H9 (cell line): Measurements from ENCODE around the gene UNC80. TPM values are rescaled to one million over a fixed set of nuclear protein-coding genes. Genes with fewer than 3 reads are reported as not detected.

Source experiments
- DNase-seq: peaks from one replicate; pipeline ENCODE4 v3.0.0-alpha.2; 2017
- H2AFZ ChIP-seq: one replicate; pipeline ENCODE4 v1.6.1; 2013; ENCODE audit warnings: mild to moderate bottlenecking, low read length, control low read depth, moderate library complexity
- H2AK5ac ChIP-seq: 2 replicates; pipeline ENCODE4 v1.6.1; 2013; ENCODE audit warnings: low read length, control low read depth, mixed read lengths; ENCODE audit not compliant: insufficient read length
- H2BK120ac ChIP-seq: one replicate; pipeline ENCODE4 v1.6.1; 2013; ENCODE audit warnings: low read depth, mild to moderate bottlenecking, low read length, control low read depth, inconsistent platforms; ENCODE audit not compliant: poor library complexity, severe bottlenecking
- H2BK12ac ChIP-seq: 2 replicates; pipeline ENCODE4 v1.6.1; 2013; ENCODE audit warnings: low read length, control low read depth, mixed read lengths, low read depth; ENCODE audit not compliant: insufficient read length
- H2BK15ac ChIP-seq: 2 replicates; pipeline ENCODE4 v1.6.1; 2013; ENCODE audit warnings: low read depth, low read length, control low read depth
- H2BK20ac ChIP-seq: one replicate; pipeline ENCODE4 v1.6.1; 2013; ENCODE audit warnings: low read depth, mild to moderate bottlenecking, low read length, control low read depth, inconsistent platforms; ENCODE audit not compliant: poor library complexity, severe bottlenecking
- H2BK5ac ChIP-seq: 2 replicates; pipeline ENCODE4 v1.6.1; 2013; ENCODE audit warnings: low read length, control low read depth, mixed read lengths; ENCODE audit not compliant: insufficient read length
- H3K14ac ChIP-seq: 2 replicates; pipeline ENCODE4 v1.6.1; 2013; ENCODE audit warnings: low read length, control low read depth; ENCODE audit not compliant: insufficient read depth
- H3K18ac ChIP-seq: 2 replicates; pipeline ENCODE4 v1.6.1; 2013; ENCODE audit warnings: low read depth, mild to moderate bottlenecking, mixed read lengths, low read length, control low read depth; ENCODE audit not compliant: insufficient read length
- H3K23ac ChIP-seq: 2 replicates; pipeline ENCODE4 v1.6.1; 2013; ENCODE audit warnings: low read length, control low read depth, mixed read lengths, low read depth; ENCODE audit not compliant: insufficient read length
- H3K23me2 ChIP-seq: 2 replicates; pipeline ENCODE4 v1.6.1; 2013; ENCODE audit warnings: low read depth, mild to moderate bottlenecking, mixed read lengths, low read length, control low read depth; ENCODE audit not compliant: insufficient read length, poor library complexity, severe bottlenecking
- H3K27ac ChIP-seq: 2 replicates; pipeline ENCODE4 v1.5.1; 2013; ENCODE audit warnings: low read length, control low read depth, mixed read lengths, low read depth; ENCODE audit not compliant: insufficient read length
- H3K27me3 ChIP-seq: 2 replicates; pipeline ENCODE4 v1.6.1; 2013; ENCODE audit warnings: low read length, control low read depth, inconsistent platforms; ENCODE audit not compliant: insufficient read depth
- H3K4ac ChIP-seq: 2 replicates; pipeline ENCODE4 v1.6.1; 2013; ENCODE audit warnings: low read depth, mild to moderate bottlenecking, control low read depth, inconsistent platforms, low read length, moderate library complexity
- H3K4me1 ChIP-seq: 2 replicates; pipeline ENCODE4 v1.6.1; 2013; ENCODE audit warnings: low read length, control low read depth, inconsistent platforms; ENCODE audit not compliant: insufficient read depth
- H3K4me2 ChIP-seq: 2 replicates; pipeline ENCODE4 v1.6.1; 2013; ENCODE audit warnings: low read length, control low read depth, mixed read lengths; ENCODE audit not compliant: insufficient read length, insufficient read depth
- H3K56ac ChIP-seq: 2 replicates; pipeline ENCODE4 v1.6.1; 2013; ENCODE audit warnings: low read depth, mild to moderate bottlenecking, mixed read lengths, low read length, control low read depth; ENCODE audit not compliant: insufficient read length
- H3K79me1 ChIP-seq: 2 replicates; pipeline ENCODE4 v1.6.1; 2013; ENCODE audit warnings: low read depth, mild to moderate bottlenecking, moderate library complexity, low read length, control low read depth, inconsistent platforms; ENCODE audit not compliant: insufficient read depth, poor library complexity, severe bottlenecking
- H3K79me2 ChIP-seq: 2 replicates; pipeline ENCODE4 v1.6.1; 2013; ENCODE audit warnings: low read length, control low read depth, inconsistent platforms; ENCODE audit not compliant: insufficient read depth
- H3K9ac ChIP-seq: 2 replicates; pipeline ENCODE4 v1.6.1; 2013; ENCODE audit warnings: low read length, control low read depth, mixed read lengths; ENCODE audit not compliant: insufficient read length; ENCODE audit errors: extremely low read depth
- H3K9me3 ChIP-seq: one replicate; pipeline ENCODE4 v1.6.1; 2013; ENCODE audit warnings: low read depth, low read length, inconsistent platforms; ENCODE audit not compliant: control insufficient read depth
- H3T11ph ChIP-seq: one replicate; pipeline ENCODE4 v1.6.1; 2013; ENCODE audit warnings: mild to moderate bottlenecking, low read length, control low read depth, inconsistent platforms
- H4K20me1 ChIP-seq: one replicate; pipeline ENCODE4 v1.6.1; 2013; ENCODE audit not compliant: control insufficient read depth, insufficient read length, insufficient read depth
- H4K5ac ChIP-seq: 2 replicates; pipeline ENCODE4 v1.6.1; 2013; ENCODE audit warnings: low read depth, mild to moderate bottlenecking, mixed read lengths, low read length, control low read depth; ENCODE audit not compliant: insufficient read length
- H4K8ac ChIP-seq: replicated peaks from 2 replicates; pipeline ENCODE4 v1.6.1; 2013; ENCODE audit warnings: low read length, control low read depth, mixed read lengths, low read depth; ENCODE audit not compliant: insufficient read length
- H4K91ac ChIP-seq: 2 replicates; pipeline ENCODE4 v1.6.1; 2013; ENCODE audit warnings: low read depth, mild to moderate bottlenecking, moderate library complexity, mixed read lengths, low read length, control low read depth; ENCODE audit not compliant: insufficient read length
- H3K27ac Mint-ChIP-seq, 3 experiments: 2 replicates in 2 of 3; 3 replicates in 1 of 3; pipeline ENCODE4 v1.8.0; 2020 to 2021; ENCODE audit warnings: mixed read lengths in 3 of 3, mild to moderate bottlenecking in 1 of 3, moderate library complexity in 1 of 3
- H3K27me3 Mint-ChIP-seq: 2 replicates; pipeline ENCODE4 v1.8.0; 2021; ENCODE audit warnings: low read depth, mild to moderate bottlenecking, moderate library complexity, mixed read lengths
- H3K36me3 Mint-ChIP-seq, 3 experiments: 2 replicates in 2 of 3; 3 replicates in 1 of 3; pipeline ENCODE4 v1.8.0; 2020 to 2021; ENCODE audit warnings: low read depth in 3 of 3, mixed read lengths in 3 of 3; ENCODE audit not compliant: insufficient read depth in 1 of 3
- H3K4me1 Mint-ChIP-seq, 2 experiments: 2 replicates each; pipeline ENCODE4 v1.8.0; 2020; ENCODE audit warnings: mixed read lengths in 2 of 2
- H3K4me3 Mint-ChIP-seq, 2 experiments: 2 replicates in 1 of 2; 3 replicates in 1 of 2; pipeline ENCODE4 v1.8.0; 2020 to 2021; ENCODE audit warnings: mild to moderate bottlenecking in 2 of 2, mixed read lengths in 2 of 2, moderate library complexity in 1 of 2
- H3K9me3 Mint-ChIP-seq, 2 experiments: 2 replicates in 1 of 2; 3 replicates in 1 of 2; pipeline ENCODE4 v1.8.0; 2020; ENCODE audit warnings: mild to moderate bottlenecking in 2 of 2, mixed read lengths in 2 of 2, moderate library complexity in 1 of 2
- WGBS: extraction: QIAGEN DNeasy Blood & Tissue Kit; methylation state at CpG from one replicate; pipeline ENCODE4 v1.1.7; 2013; ENCODE audit warnings: missing lambda C conversion rate, low lambda C conversion rate, mixed read lengths; ENCODE audit not compliant: insufficient read length; ENCODE audit errors: extremely low coverage; 5-methylcytosine and 5-hydroxymethylcytosine counted together
- total RNA-seq: library from RNA; stranded (reverse); gene quantifications from 2 replicates; pipeline ENCODE4 v1.2.1, GENCODE V29; 2021
- TF ChIP-seq, protein P1 (sequence below): fragments of 200-600 bp; sonication (generic); conservative IDR thresholded peaks from 3 replicates; pipeline ENCODE4 v1.8.0; 2021; ENCODE audit warnings: antibody characterized with exemption, mild to moderate bottlenecking

The UNC80 gene
- total RNA-seq, 1 experiment from 2014 or later = 0.52 TPM

DNA sequence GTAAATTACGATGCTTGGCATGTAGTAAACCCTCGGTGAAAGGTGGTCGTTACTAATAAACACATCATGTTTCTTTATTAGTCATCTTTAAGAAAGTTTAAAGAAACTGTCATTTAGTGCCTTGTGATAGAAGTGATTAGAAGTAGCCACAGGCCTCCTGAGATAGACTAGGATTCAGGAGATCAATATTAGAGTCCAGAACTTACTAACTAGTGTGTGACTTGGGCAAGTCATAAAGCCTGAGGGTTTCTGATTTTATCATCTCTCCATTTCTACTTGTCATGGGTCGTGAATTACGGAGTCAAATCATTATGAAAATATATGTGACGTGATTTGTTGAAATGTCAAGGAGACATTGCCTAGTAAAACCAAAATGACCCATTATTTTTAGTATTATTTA is 237.5 kb downstream of the UNC80 start:
- TF ChIP-seq, protein P1, sequence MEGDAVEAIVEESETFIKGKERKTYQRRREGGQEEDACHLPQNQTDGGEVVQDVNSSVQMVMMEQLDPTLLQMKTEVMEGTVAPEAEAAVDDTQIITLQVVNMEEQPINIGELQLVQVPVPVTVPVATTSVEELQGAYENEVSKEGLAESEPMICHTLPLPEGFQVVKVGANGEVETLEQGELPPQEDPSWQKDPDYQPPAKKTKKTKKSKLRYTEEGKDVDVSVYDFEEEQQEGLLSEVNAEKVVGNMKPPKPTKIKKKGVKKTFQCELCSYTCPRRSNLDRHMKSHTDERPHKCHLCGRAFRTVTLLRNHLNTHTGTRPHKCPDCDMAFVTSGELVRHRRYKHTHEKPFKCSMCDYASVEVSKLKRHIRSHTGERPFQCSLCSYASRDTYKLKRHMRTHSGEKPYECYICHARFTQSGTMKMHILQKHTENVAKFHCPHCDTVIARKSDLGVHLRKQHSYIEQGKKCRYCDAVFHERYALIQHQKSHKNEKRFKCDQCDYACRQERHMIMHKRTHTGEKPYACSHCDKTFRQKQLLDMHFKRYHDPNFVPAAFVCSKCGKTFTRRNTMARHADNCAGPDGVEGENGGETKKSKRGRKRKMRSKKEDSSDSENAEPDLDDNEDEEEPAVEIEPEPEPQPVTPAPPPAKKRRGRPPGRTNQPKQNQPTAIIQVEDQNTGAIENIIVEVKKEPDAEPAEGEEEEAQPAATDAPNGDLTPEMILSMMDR = no peak
- H2BK20ac ChIP-seq = no peak overlapping the region
- H2BK15ac ChIP-seq = no peak overlapping the region
- peaks cover 12 to 39% (median 39%) of the 10 kb centered on the region in 3 experiments; a peak in 6 of 7 replicates for H3K36me3 Mint-ChIP-seq
- H3K23ac ChIP-seq = no peak overlapping the region
- no peaks in the 10 kb centered on the region for H3K23me2 ChIP-seq
- H3K9me3 ChIP-seq = no peaks in the 10 kb centered on the region
- H4K91ac ChIP-seq = no peak overlapping the region
- H3K4me3 Mint-ChIP-seq = no peak overlapping the region
- peaks cover 10% of the 10 kb centered on the region for H3K79me1 ChIP-seq
- H2BK5ac ChIP-seq = no peak overlapping the region
- no peak overlapping the region for H3K27ac Mint-ChIP-seq
- no peak overlapping the region for H2AK5ac ChIP-seq
- no peak for DNase-seq
- H2BK12ac ChIP-seq = no peak overlapping the region
- no peak overlapping the region for H2AFZ ChIP-seq
- H3K27me3 ChIP-seq = no peaks in the 10 kb centered on the region
- WGBS = no CpG with 5 or more reads among the region's 6 CpGs
- H4K5ac ChIP-seq = no peak overlapping the region
- H3K14ac ChIP-seq = no peak overlapping the region
- no peak overlapping the region for H3K4ac ChIP-seq
- H3K27ac ChIP-seq = no peak overlapping the region
- no peaks in the 10 kb centered on the region for H3K4me1 ChIP-seq
- peaks cover 2 to 5% of the 10 kb centered on the region in 2 experiments; a peak in 3 of 4 replicates for H3K4me1 Mint-ChIP-seq
- peaks cover 35% of the 10 kb centered on the region; the same call in 1 of the 2 replicates for H3K79me2 ChIP-seq
- H3K56ac ChIP-seq = no peak overlapping the region
- no peak overlapping the region for H3K9ac ChIP-seq
- no peak overlapping the region for H3T11ph ChIP-seq
- H3K27me3 Mint-ChIP-seq = no peaks in the 10 kb centered on the region
- no peak overlapping the region for H4K8ac ChIP-seq
- no peak overlapping the region for H3K18ac ChIP-seq
- no peaks in the 10 kb centered on the region for H4K20me1 ChIP-seq
- H3K4me2 ChIP-seq = no peak overlapping the region
- no peak overlapping the region for H2BK120ac ChIP-seq
- H3K9me3 Mint-ChIP-seq = no peaks in the 10 kb centered on the region
